Neuronal stem cell (in vitro differentiated cells): ENCODE results near the gene RRP7A. TPM values are rescaled to one million over a fixed set of nuclear protein-coding genes. Genes with fewer than 3 reads are reported as not detected.

ENCODE experiments used
- small RNA-seq: library from polyadenylated mRNA; stranded (forward); fragments of <200 nt; extraction: miRNeasy Mini kit (QIAGEN cat#:217004); gene quantifications from one replicate; pipeline ENCODE3, GENCODE V24; 2013; ENCODE audit not compliant: insufficient read depth

RRP7A gene

Small RNA genes within 50 kb of the gene (small RNA-seq; reads per million reads assigned to genes)
- not detected for gene RN7SKP80
- not detected for gene RNU6-513P
